OCI-LY7 (cell line): ENCODE data around the gene CA12. TPM values are rescaled to one million over a fixed set of nuclear protein-coding genes. Genes with fewer than 3 reads are reported as not detected.
A peak's percentile ranks its signal among the peaks of the same experiment; 100 is the strongest.

Source experiments
- BruUV-seq: library from RNA; stranded (reverse); fragments of 400-500 nt; replicated peaks from 2 replicates; lab custom pipeline; 2021; lab: Mats Ljungman, UMichigan
- CTCF ChIA-PET: fragments of 300-600 bp; sonication (Branson Sonifier 250); formaldehyde crosslinking; loops from one replicate; lab custom pipeline; 2022; ENCODE audit warnings: antibody characterized with exemption; ENCODE audit not compliant: unreplicated experiment; lab: Charles Lee
- POLR2A ChIA-PET: fragments of 300-600 bp; sonication (Branson Sonifier 250); formaldehyde crosslinking; loops from one replicate; lab custom pipeline; 2022; ENCODE audit warnings: antibody characterized with exemption; lab: Charles Lee
- DNase-seq: peaks from one replicate; pipeline ENCODE4 v3.0.0-alpha.2; 2015; ENCODE audit warnings: low spot score
- H2AFZ ChIP-seq: fragments of 200-600 bp; sonication (generic), shearing (Covaris generic); 2 replicates; pipeline ENCODE4 v1.6.1; 2014; ENCODE audit warnings: mild to moderate bottlenecking, antibody characterized with exemption, low read length, moderate library complexity
- H3K27ac ChIP-seq: fragments of 200-600 bp; sonication (generic); 2 replicates; pipeline ENCODE4 v1.5.1; 2014; ENCODE audit warnings: mixed run types, low read depth, mild to moderate bottlenecking, moderate library complexity, low read length, inconsistent platforms; ENCODE audit not compliant: poor library complexity, severe bottlenecking
- H3K36me3 ChIP-seq: fragments of 200-600 bp; sonication (generic); 2 replicates; pipeline ENCODE4 v1.6.1; 2014; ENCODE audit warnings: mild to moderate bottlenecking, antibody characterized with exemption, low read length, moderate library complexity, mixed read lengths; ENCODE audit not compliant: insufficient read depth
- H3K4me1 ChIP-seq: fragments of 200-600 bp; sonication (generic); 2 replicates; pipeline ENCODE4 v1.5.1; 2014; ENCODE audit warnings: mild to moderate bottlenecking, low read length; ENCODE audit not compliant: insufficient read depth, poor library complexity, severe bottlenecking
- H3K4me2 ChIP-seq: fragments of 200-600 bp; sonication (generic); 2 replicates; pipeline ENCODE4 v1.6.1; 2014; ENCODE audit warnings: mild to moderate bottlenecking, low read length
- H3K4me3 ChIP-seq: fragments of 200-600 bp; sonication (generic); 2 replicates; pipeline ENCODE4 v1.5.1; 2014; ENCODE audit warnings: mild to moderate bottlenecking, low read depth, low read length; ENCODE audit not compliant: poor library complexity, severe bottlenecking
- H3K79me2 ChIP-seq: fragments of 200-600 bp; sonication (generic); 2 replicates; pipeline ENCODE4 v1.6.1; 2016; ENCODE audit warnings: low read depth, mild to moderate bottlenecking, low read length, moderate library complexity, mixed read lengths; ENCODE audit not compliant: insufficient read depth
- H3K9me2 ChIP-seq: fragments of 200-600 bp; sonication (generic); 2 replicates; pipeline ENCODE4 v1.6.1; 2016; ENCODE audit warnings: mild to moderate bottlenecking, low read length, mixed read lengths; ENCODE audit not compliant: insufficient read depth
- H3K9me3 ChIP-seq: fragments of 200-600 bp; sonication (generic); 2 replicates; pipeline ENCODE4 v1.6.1; 2014; ENCODE audit warnings: mild to moderate bottlenecking, mixed run types, low read length, mixed read lengths
- H4K20me1 ChIP-seq: fragments of 200-600 bp; sonication (generic); 2 replicates; pipeline ENCODE4 v1.6.1; 2014; ENCODE audit warnings: mild to moderate bottlenecking, antibody characterized with exemption, low read length, moderate library complexity, mixed read lengths; ENCODE audit not compliant: insufficient read depth
- EZH2phosphoT487 ChIP-seq: fragments of 200-600 bp; sonication (generic); IDR thresholded peaks from 2 replicates; pipeline ENCODE4 v1.6.1; 2018; ENCODE audit warnings: low read depth, borderline replicate concordance, mild to moderate bottlenecking, mixed run types, antibody characterized with exemption, low read length, moderate library complexity, mixed read lengths
- intact Hi-C: fragments of 100-400 bp; cut with micrococcal nuclease; formaldehyde crosslinking; loops from one replicate; pipeline ENCODE4 v1.10.0; 2022; ENCODE audit not compliant: unreplicated experiment
- total RNA-seq, 2 experiments: library from RNA; depleted of rRNA in 1 of 2; stranded (reverse); fragments of >200 nt in 1 of 2; shearing (Covaris generic) in 1 of 2; gene quantifications; 2 replicates each; pipeline ENCODE4 v1.2.3, GENCODE V29; 2014 to 2022
- TF ChIP-seq, protein P1 (sequence below): fragments of 200-600 bp; sonication (generic); conservative IDR thresholded peaks from 2 replicates; pipeline ENCODE4 v1.5.1; 2014; ENCODE audit warnings: mild to moderate bottlenecking, antibody characterized with exemption, low read length, moderate library complexity, mixed read lengths

Gene CA12
- total RNA-seq, 2 experiments from 2014 or later: not detected

GRCh38 chr15:63277893-63278456 lies 103.7 kb downstream of the CA12 start:
- no peak for TF ChIP-seq EZH2phosphoT487
- peak overlapping the region; percentile 91 for H2AFZ ChIP-seq
- peaks cover 12% of the 10 kb centered on the region for H3K4me1 ChIP-seq
- ChIA-PET CTCF (interaction anchor here (1.4 kb wide), 1 partner anchor 13 kb away, joined by 4 read pairs; no protein-coding TSS in a partner anchor), POLR2A (interaction anchor here (0.6 to 2.4 kb wide), 4 partner anchors 13 to 86 kb away, joined by 4 to 11 read pairs (median 6); no protein-coding TSS in a partner anchor)
- H3K9me2 ChIP-seq: no peaks in the 10 kb centered on the region
- H3K9me3 ChIP-seq: no peaks in the 10 kb centered on the region
- intact Hi-C loops: loop anchor here (2.0 to 5.0 kb wide), 4 partner anchors 87 to 231 kb away; partner anchors contain the start of genes LACTB and RPS27L
- H3K4me2 ChIP-seq: peak overlapping the region; percentile 81
- H3K36me3 ChIP-seq: peaks cover 6% of the 10 kb centered on the region; the same call in 1 of the 2 replicates
- no peak for DNase-seq
- H3K27ac ChIP-seq: no peak overlapping the region
- no peaks in the 10 kb centered on the region for H3K79me2 ChIP-seq
- no peaks in the 10 kb centered on the region for H4K20me1 ChIP-seq
- BruUV-seq: TSS peak; percentile 60
- peak overlapping the region; percentile 81 for H3K4me3 ChIP-seq

GRCh38 chr15:63277038-63277892 lies 104.4 kb downstream of the CA12 start, which contains the start of gene APH1B:
Gene APH1B, plus strand, starts transcription at chr15:63277605. Its CDS starts 19 bp downstream, at chr15:63277624.
- TF ChIP-seq EZH2phosphoT487: no peak
- TF ChIP-seq, protein P1, sequence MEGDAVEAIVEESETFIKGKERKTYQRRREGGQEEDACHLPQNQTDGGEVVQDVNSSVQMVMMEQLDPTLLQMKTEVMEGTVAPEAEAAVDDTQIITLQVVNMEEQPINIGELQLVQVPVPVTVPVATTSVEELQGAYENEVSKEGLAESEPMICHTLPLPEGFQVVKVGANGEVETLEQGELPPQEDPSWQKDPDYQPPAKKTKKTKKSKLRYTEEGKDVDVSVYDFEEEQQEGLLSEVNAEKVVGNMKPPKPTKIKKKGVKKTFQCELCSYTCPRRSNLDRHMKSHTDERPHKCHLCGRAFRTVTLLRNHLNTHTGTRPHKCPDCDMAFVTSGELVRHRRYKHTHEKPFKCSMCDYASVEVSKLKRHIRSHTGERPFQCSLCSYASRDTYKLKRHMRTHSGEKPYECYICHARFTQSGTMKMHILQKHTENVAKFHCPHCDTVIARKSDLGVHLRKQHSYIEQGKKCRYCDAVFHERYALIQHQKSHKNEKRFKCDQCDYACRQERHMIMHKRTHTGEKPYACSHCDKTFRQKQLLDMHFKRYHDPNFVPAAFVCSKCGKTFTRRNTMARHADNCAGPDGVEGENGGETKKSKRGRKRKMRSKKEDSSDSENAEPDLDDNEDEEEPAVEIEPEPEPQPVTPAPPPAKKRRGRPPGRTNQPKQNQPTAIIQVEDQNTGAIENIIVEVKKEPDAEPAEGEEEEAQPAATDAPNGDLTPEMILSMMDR: no peak
- Histone ChIP-seq H3K9me3 (no peaks in the 10 kb centered on the region), H3K27ac (peak within 1 kb of the TSS; percentile 4), H3K9me2 (no peaks in the 10 kb centered on the region), H3K4me1 (peaks cover 12% of the 10 kb centered on the region), H3K79me2 (no peaks in the 10 kb centered on the region), H3K4me2 (peak within 1 kb of the TSS; percentile 82), H4K20me1 (no peaks in the 10 kb centered on the region), H2AFZ (peak within 1 kb of the TSS; percentile 93), H3K36me3 (peaks cover 6% of the 10 kb centered on the region; the same call in 1 of the 2 replicates), H3K4me3 (peak within 1 kb of the TSS; percentile 81)
- BruUV-seq: no TSS peak
- POLR2A ChIA-PET: interaction anchor here (0.7 to 2.4 kb wide), 6 partner anchors 11 to 120 kb away, joined by 3 to 11 read pairs (median 6); partner anchors contain the start of gene RPS27L
- intact Hi-C loops: loop anchor here (2.0 to 5.0 kb wide), 4 partner anchors 86 to 230 kb away; partner anchors contain the start of genes LACTB and RPS27L
- CTCF ChIA-PET: interaction anchor here (1.4 kb wide), 1 partner anchor 12 kb away, joined by 4 read pairs; no protein-coding TSS in a partner anchor
- peak; percentile 85 for DNase-seq
